ENCODE results near the gene LGALS7B. TPM values are rescaled to one million over a fixed set of nuclear protein-coding genes. Genes with fewer than 3 reads are reported as not detected.
"Not testable (repeated sequence)": the region's sequence is repeated elsewhere in the genome, so short reads cannot be mapped to it uniquely, and the experiment has no call there.

The LGALS7B gene
- total and polyA plus RNA-seq, 8 donors = 0.49 to 2.0 (median 1.4) TPM; not detected in 2

DNA sequence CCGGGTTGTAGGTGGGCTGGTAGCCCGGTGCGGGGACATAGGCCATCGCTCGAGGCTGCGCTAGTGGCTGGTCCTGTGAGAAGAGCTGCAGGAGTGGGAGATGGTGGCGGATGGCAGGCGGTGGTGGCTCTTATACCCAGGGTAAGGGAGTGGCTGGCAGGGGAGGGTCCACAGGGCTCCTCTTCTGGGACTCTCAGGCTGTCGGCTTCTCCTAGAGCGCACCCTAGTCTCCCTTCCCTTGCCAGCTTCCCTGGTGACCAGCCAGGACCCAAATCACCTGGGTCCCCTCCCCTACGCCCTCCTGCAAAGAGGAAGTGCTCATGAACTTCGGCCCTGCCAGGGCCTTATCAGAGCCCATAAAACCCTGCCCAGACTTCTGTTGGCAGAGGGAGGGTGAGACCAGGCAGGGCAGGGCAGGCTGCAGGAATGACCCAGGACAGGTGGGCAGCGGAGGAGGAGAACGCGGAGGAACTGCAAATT is 23.9 kb downstream of the LGALS7B start, which contains the start of gene LGALS4:
TSS of gene LGALS4 (minus strand) at position 105 of the 480 bp plus-strand sequence. CDS start at position 46, 59 bp downstream.
- TF ChIP-seq, protein P1, sequence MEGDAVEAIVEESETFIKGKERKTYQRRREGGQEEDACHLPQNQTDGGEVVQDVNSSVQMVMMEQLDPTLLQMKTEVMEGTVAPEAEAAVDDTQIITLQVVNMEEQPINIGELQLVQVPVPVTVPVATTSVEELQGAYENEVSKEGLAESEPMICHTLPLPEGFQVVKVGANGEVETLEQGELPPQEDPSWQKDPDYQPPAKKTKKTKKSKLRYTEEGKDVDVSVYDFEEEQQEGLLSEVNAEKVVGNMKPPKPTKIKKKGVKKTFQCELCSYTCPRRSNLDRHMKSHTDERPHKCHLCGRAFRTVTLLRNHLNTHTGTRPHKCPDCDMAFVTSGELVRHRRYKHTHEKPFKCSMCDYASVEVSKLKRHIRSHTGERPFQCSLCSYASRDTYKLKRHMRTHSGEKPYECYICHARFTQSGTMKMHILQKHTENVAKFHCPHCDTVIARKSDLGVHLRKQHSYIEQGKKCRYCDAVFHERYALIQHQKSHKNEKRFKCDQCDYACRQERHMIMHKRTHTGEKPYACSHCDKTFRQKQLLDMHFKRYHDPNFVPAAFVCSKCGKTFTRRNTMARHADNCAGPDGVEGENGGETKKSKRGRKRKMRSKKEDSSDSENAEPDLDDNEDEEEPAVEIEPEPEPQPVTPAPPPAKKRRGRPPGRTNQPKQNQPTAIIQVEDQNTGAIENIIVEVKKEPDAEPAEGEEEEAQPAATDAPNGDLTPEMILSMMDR (IDR thresholded peaks at IDR 0.05) = no peak
- no peaks in the 10 kb centered on the region for H3K27me3 ChIP-seq
- H3K36me3 ChIP-seq = peaks cover 0 to 36% of the 10 kb centered on the region in 2 donors
- ATAC-seq = peak; percentile 61
- H3K4me1 ChIP-seq = no peaks in the 10 kb centered on the region
- no peak within 1 kb of the TSS for H3K4me3 ChIP-seq
- H3K9me3 ChIP-seq = no peaks in the 10 kb centered on the region
- no peak within 1 kb of the TSS for H3K27ac ChIP-seq
- DNase-seq = no peak
- intact Hi-C loops (cut with DNase I) = no loop called here

DNA sequence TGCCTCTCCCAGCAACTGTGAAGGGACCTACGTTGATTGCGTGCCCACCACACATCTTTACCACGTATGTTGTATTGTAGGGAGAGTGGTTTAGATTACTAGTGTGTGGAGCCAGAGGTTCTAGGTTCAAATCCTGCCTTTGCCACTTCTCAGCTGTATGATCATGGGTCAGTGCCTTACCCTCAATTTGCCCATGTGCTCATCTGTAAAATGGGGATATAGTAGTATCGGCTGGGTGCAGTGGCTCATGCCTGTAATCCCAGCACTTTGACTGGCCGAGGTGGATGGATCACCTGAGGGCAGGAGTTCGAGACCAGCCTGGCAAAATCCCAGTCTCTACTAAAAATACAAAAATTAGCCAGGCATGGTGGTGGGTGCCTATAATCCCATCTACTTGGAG is 24.3 kb downstream of the LGALS7B start:
- no peaks in the 10 kb centered on the region for H3K4me1 ChIP-seq
- DNase-seq (no peak), ATAC-seq (no peak)
- no peaks in the 10 kb centered on the region for H3K27me3 ChIP-seq
- H3K4me3 ChIP-seq = no peak overlapping the region
- TF ChIP-seq, protein P1 (IDR thresholded peaks at IDR 0.05) = no peak
- intact Hi-C loops (cut with DNase I) = no loop called here
- no peaks in the 10 kb centered on the region for H3K9me3 ChIP-seq
- H3K27ac ChIP-seq = no peak overlapping the region
- peaks cover 0 to 41% of the 10 kb centered on the region in 2 donors for H3K36me3 ChIP-seq

DNA sequence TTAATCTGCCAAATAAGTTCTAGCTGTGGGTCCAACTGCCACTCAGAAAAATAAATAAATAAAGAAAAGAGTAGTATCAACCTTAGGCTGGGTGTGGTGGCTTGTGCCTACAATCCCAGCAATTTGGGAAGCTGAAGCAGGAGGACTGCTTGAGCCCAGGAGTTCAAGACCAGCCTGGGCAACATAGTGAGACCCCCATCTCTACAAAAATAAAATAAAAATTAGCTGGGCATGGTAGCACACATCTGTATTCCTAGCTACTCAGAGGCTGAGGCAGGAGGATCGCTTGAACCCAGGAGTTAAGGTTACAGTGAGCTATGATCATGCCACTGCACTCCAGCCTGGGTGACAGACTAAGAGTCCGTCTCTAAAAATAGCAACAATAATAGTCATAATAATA is 24.9 kb downstream of the LGALS7B start:
- DNase-seq; intact Hi-C loops (cut with DNase I); H3K9me3 ChIP-seq; H3K27ac ChIP-seq; H3K4me3 ChIP-seq; H3K27me3 ChIP-seq; ATAC-seq; H3K4me1 ChIP-seq: not testable (repeated sequence)
- peaks cover 0 to 46% of the 10 kb centered on the region in 2 donors for H3K36me3 ChIP-seq

DNA sequence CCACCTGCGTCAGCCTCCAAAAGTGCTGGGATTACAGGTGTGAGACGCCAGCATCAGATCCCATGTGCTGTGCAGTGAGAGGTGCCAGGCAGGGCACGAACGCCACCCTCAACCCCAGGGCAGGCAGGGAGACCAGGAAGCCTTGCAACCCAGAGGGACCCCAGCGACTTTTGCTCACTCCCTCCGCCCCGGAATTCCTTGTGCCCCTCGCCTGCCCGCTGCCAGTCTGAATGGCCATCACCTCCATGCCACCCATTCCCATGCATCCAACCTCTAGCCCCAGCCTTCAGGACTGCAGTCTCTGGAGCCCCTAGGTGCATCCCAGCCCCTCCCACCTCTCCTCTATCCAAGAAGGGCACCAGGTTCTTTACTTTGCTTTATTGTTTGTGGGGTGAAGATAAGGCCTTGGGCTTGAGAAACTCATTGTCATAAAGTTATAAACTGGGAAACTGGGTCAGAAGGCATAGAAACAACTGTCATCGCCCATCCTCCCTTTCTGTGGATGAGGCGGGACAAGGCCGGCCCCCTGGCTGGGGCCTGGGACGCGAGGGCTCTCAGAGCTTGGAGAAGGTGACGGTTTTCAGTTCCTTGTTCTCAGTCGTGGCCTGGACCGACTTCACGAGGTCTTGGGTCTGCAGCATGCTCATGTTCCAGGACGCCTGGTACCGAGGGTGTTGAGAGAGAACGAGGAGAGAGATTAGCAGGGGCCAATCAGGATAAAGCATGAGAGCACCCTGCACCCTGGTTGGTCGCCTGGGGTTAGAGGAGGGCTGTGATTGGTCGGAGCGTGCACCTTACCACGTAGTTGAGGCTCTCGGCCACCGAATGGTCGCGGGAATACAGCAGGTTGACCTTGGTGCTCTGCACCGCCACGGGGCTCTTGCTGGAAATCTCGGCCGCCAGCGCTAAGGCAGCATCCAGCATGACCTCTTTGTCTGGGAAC is 26.3 kb downstream of the LGALS7B start:
- H3K4me1 ChIP-seq = no peaks in the 10 kb centered on the region
- no peak overlapping the region for H3K4me3 ChIP-seq
- no peaks in the 10 kb centered on the region for H3K9me3 ChIP-seq
- no peaks in the 10 kb centered on the region for H3K27me3 ChIP-seq
- peaks cover 0 to 54% of the 10 kb centered on the region in 2 donors for H3K36me3 ChIP-seq
- no peak overlapping the region for H3K27ac ChIP-seq
- TF ChIP-seq, protein P1 (IDR thresholded peaks at IDR 0.05) = no peak
- DNase-seq (no peak), ATAC-seq (no peak)
- intact Hi-C loops (cut with DNase I) = no loop called here

DNA sequence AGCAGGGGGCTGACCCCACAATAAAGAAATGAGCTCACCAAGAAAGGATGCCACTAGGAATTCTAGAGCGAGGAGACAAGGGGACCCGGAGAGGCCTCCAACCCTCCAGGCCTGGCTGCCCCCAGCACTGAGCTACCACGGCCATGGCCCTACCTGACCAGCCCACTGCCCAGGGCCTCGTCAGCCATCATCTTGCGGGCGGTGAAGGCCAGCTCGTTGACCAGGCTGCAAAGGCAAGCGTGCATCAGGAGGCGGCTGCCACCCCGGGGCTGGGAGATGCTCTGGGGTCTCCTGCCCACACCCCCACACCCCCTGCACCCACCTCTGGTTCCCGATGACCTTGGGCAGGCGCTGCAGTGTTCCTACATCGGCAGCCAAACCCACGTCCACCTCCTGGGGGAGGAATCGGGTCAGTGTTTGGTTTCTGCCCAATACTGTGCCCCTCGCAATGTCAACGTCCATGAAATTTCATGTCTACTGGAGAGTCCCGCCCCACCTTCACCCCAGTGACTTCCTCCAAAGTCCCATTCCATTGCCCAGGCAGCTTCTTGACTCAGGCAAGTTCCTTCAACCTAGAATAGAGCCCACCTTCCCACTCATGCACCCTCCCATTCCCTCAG is 27.2 kb downstream of the LGALS7B start:
- Histone ChIP-seq H3K36me3 (peaks cover 0 to 61% of the 10 kb centered on the region in 2 donors), H3K9me3 (no peaks in the 10 kb centered on the region), H3K4me1 (no peaks in the 10 kb centered on the region), H3K4me3 (no peak overlapping the region), H3K27ac (no peak overlapping the region), H3K27me3 (no peaks in the 10 kb centered on the region)
- ATAC-seq (no peak), DNase-seq (no peak)
- TF ChIP-seq, protein P1 (IDR thresholded peaks at IDR 0.05) = no peak
- intact Hi-C loops (cut with DNase I) = no loop called here

Measured in left lung (tissue), 10 donors.